LoVo (cell line): ENCODE results near the gene DIRAS1.
A peak's percentile ranks its signal among the peaks of the same experiment; 100 is the strongest.

Experiments
- DNase-seq: peaks from one replicate; pipeline ENCODE4 v3.0.0-alpha.2; 2016; ENCODE audit warnings: low spot score

Gene DIRAS1

GRCh38 chr19:2755448-2755705, 34.2 kb upstream of the DIRAS1 start:
- no peak for DNase-seq

GRCh38 chr19:2754659-2755447, 33.7 kb upstream of the DIRAS1 start:
- DNase-seq: no peak

- DNase-seq: no peak
Measured at GRCh38 chr19:2751438-2751830, 30.3 kb upstream of the DIRAS1 start.

GRCh38 chr19:2750808-2751437, 29.8 kb upstream of the DIRAS1 start:
- DNase-seq: no peak

- DNase-seq: no peak
Measured at GRCh38 chr19:2747349-2747748, 26.2 kb upstream of the DIRAS1 start.

- no peak for DNase-seq
Measured at GRCh38 chr19:2744113-2744512, 22.9 kb upstream of the DIRAS1 start.

- no peak for DNase-seq
Measured at GRCh38 chr19:2743099-2743498, 21.9 kb upstream of the DIRAS1 start.

- DNase-seq: no peak
Measured at GRCh38 chr19:2740314-2740656, 19.1 kb upstream of the DIRAS1 start.

- peak; percentile 97 for DNase-seq
Measured at GRCh38 chr19:2739602-2740313, 18.6 kb upstream of the DIRAS1 start, which contains the start of gene SLC39A3. Gene SLC39A3 (minus strand): TSS chr19:2740017. CDS start chr19:2737257, 2,760 bp downstream.

- no peak for DNase-seq
Measured at GRCh38 chr19:2736550-2737190, 15.5 kb upstream of the DIRAS1 start.

GRCh38 chr19:2735374-2735773, 14.2 kb upstream of the DIRAS1 start:
- DNase-seq: no peak

GRCh38 chr19:2734589-2735288, 13.6 kb upstream of the DIRAS1 start:
- DNase-seq: no peak

- DNase-seq: no peak
Measured at GRCh38 chr19:2733930-2734588, 12.9 kb upstream of the DIRAS1 start.

- DNase-seq: no peak
Measured at GRCh38 chr19:2732883-2733282, 11.7 kb upstream of the DIRAS1 start.

- no peak for DNase-seq
Measured at GRCh38 chr19:2732157-2732725, 11.1 kb upstream of the DIRAS1 start.

GRCh38 chr19:2731181-2731995, 10.2 kb upstream of the DIRAS1 start:
- DNase-seq: no peak

- DNase-seq: no peak
Measured at GRCh38 chr19:2729943-2730818, 9.0 kb upstream of the DIRAS1 start.

GRCh38 chr19:2728783-2729387, 7.7 kb upstream of the DIRAS1 start:
- no peak for DNase-seq

GRCh38 chr19:2727640-2727944, 6.4 kb upstream of the DIRAS1 start:
- no peak for DNase-seq
